Liver (tissue), 9 donors: ENCODE data around the gene WDR27. TPM values are rescaled to one million over a fixed set of nuclear protein-coding genes. Genes with fewer than 3 reads are reported as not detected.

Experiments
- DNase-seq: peaks from one replicate; pipeline ENCODE4 v3.0.0-alpha.2; 2017; ENCODE audit warnings: low spot score
- H3K27ac ChIP-seq, 2 donors: one replicate each; pipeline ENCODE4 v1.7.0; 2013; ENCODE audit warnings: inconsistent platforms in 2 of 2, low read length in 2 of 2, control low read depth in 1 of 2, low read depth in 1 of 2, mild to moderate bottlenecking in 1 of 2
- H3K27me3 ChIP-seq, 4 donors: one replicate each; pipeline versions ENCODE4 v1.6.1 to v1.7.0; 2013; ENCODE audit warnings: low read length in 3 of 4, inconsistent platforms in 1 of 4, mild to moderate bottlenecking in 1 of 4, moderate library complexity in 1 of 4; ENCODE audit not compliant: control insufficient read depth in 4 of 4, insufficient read depth in 4 of 4
- H3K36me3 ChIP-seq, 4 donors: one replicate each; pipeline versions ENCODE4 v1.6.1 to v1.7.0; 2013; ENCODE audit warnings: low read length in 3 of 4, mild to moderate bottlenecking in 3 of 4, low read depth in 1 of 4, moderate library complexity in 1 of 4; ENCODE audit not compliant: control insufficient read depth in 4 of 4, insufficient read depth in 3 of 4
- H3K4me1 ChIP-seq, 4 donors: one replicate each; pipeline versions ENCODE4 v1.6.1 to v1.7.0; 2013; ENCODE audit warnings: low read length in 3 of 4, mild to moderate bottlenecking in 3 of 4, moderate library complexity in 1 of 4; ENCODE audit not compliant: control insufficient read depth in 4 of 4, insufficient read depth in 4 of 4
- H3K4me3 ChIP-seq, 3 donors: one replicate each; pipeline versions ENCODE4 v1.6.1 to v1.7.0; 2013; ENCODE audit warnings: low read length in 3 of 3, control low read depth in 1 of 3, low read depth in 1 of 3, mild to moderate bottlenecking in 1 of 3
- H3K9ac ChIP-seq, 2 donors: one replicate each; pipeline ENCODE4 v1.7.0; 2013; ENCODE audit warnings: low read length in 2 of 2, mild to moderate bottlenecking in 2 of 2, moderate library complexity in 2 of 2, control low read depth in 1 of 2, low read depth in 1 of 2
- H3K9me3 ChIP-seq, 4 donors: one replicate each; pipeline versions ENCODE4 v1.6.1 to v1.7.0; 2013; ENCODE audit warnings: low read length in 3 of 4; ENCODE audit not compliant: control insufficient read depth in 4 of 4
- ATF3 ChIP-seq: IDR thresholded peaks from 2 replicates; pipeline ENCODE4 v1.6.1; 2016; ENCODE audit warnings: antibody characterized with exemption
- CTCF ChIP-seq: fragments of 150-350 bp; IDR thresholded peaks from 2 replicates; pipeline ENCODE4 v1.5.1; 2017; ENCODE audit warnings: improper control_type of control experiment, low read depth, low read length; ENCODE audit not compliant: missing input control
- EGR1 ChIP-seq, 2 donors: IDR thresholded peaks; 2 replicates each; pipeline ENCODE4 v1.6.1; 2016 to 2018; ENCODE audit warnings: antibody characterized with exemption in 2 of 2, low read depth in 2 of 2
- FOXA1 ChIP-seq: IDR thresholded peaks from 2 replicates; pipeline ENCODE4 v1.6.1; 2016; ENCODE audit warnings: antibody characterized with exemption
- FOXA2 ChIP-seq: IDR thresholded peaks from 2 replicates; pipeline ENCODE4 v1.6.1; 2016; ENCODE audit warnings: antibody characterized with exemption
- GABPA ChIP-seq, 2 donors: IDR thresholded peaks in 1 of 2; conservative IDR thresholded peaks in 1 of 2; 2 replicates each; pipeline ENCODE4 v1.6.1; 2016; ENCODE audit warnings: antibody characterized with exemption in 2 of 2, mild to moderate bottlenecking in 1 of 2, moderate library complexity in 1 of 2
- HNF4A ChIP-seq, 2 donors: conservative IDR thresholded peaks; 2 replicates each; pipeline ENCODE4 v1.6.1; 2016; ENCODE audit warnings: antibody characterized with exemption in 2 of 2, mild to moderate bottlenecking in 2 of 2
- HNF4G ChIP-seq: IDR thresholded peaks from 2 replicates; pipeline ENCODE4 v1.6.1; 2016; ENCODE audit warnings: antibody characterized with exemption
- JUND ChIP-seq, 2 donors: IDR thresholded peaks; 2 replicates each; pipeline ENCODE4 v1.6.1; 2016; ENCODE audit warnings: antibody characterized with exemption in 2 of 2
- MAX ChIP-seq: IDR thresholded peaks from 2 replicates; pipeline ENCODE4 v1.6.1; 2016; ENCODE audit warnings: antibody characterized with exemption
- NR2F2 ChIP-seq: IDR thresholded peaks from 2 replicates; pipeline ENCODE4 v1.6.1; 2016; ENCODE audit warnings: antibody characterized with exemption
- RAD21 ChIP-seq, 2 donors: IDR thresholded peaks; 2 replicates each; pipeline ENCODE4 v1.6.1; 2016; ENCODE audit warnings: antibody characterized with exemption in 2 of 2, mild to moderate bottlenecking in 2 of 2
- REST ChIP-seq: IDR thresholded peaks from 2 replicates; pipeline ENCODE4 v1.6.1; 2016; ENCODE audit warnings: antibody characterized with exemption, mild to moderate bottlenecking
- RXRA ChIP-seq, 2 donors: IDR thresholded peaks; 2 replicates each; pipeline ENCODE4 v1.6.1; 2017 to 2018; ENCODE audit warnings: antibody characterized with exemption in 2 of 2, mild to moderate bottlenecking in 1 of 2
- SP1 ChIP-seq: IDR thresholded peaks from 2 replicates; pipeline ENCODE4 v1.6.1; 2018; ENCODE audit warnings: antibody characterized with exemption, mild to moderate bottlenecking
- TAF1 ChIP-seq: conservative IDR thresholded peaks from 2 replicates; pipeline ENCODE4 v1.6.1; 2016; ENCODE audit warnings: antibody characterized with exemption, mild to moderate bottlenecking
- YY1 ChIP-seq: IDR thresholded peaks from 2 replicates; pipeline ENCODE4 v1.6.1; 2016; ENCODE audit warnings: antibody characterized with exemption, mild to moderate bottlenecking
- ZBTB33 ChIP-seq: IDR thresholded peaks from 2 replicates; pipeline ENCODE4 v1.6.1; 2016; ENCODE audit warnings: antibody characterized with exemption
- WGBS: extraction: QIAGEN DNeasy Blood & Tissue Kit; methylation state at CpG from one replicate; pipeline ENCODE4 v1.1.7; 2013; 5-methylcytosine and 5-hydroxymethylcytosine counted together
- polyA plus RNA-seq, 2 donors: library from polyadenylated mRNA; stranded (reverse) in 1 of 2; unstranded in 1 of 2; fragments of 200-250 nt in 1 of 2; fragments of >200 nt in 1 of 2; fragmentation: Nextera tagmentation in 1 of 2; extraction: Ambion mirVana in 1 of 2; gene quantifications; one replicate each; pipeline versions ENCODE4 v1.2.1 to v1.2.3, GENCODE V29; 2013 to 2015
- total RNA-seq, 2 donors: library from RNA; depleted of rRNA; stranded (reverse); fragments of >200 nt; gene quantifications; one replicate each; pipeline ENCODE4 v1.2.3, GENCODE V29; 2014
- donor health status: healthy.
- donor health status: healthy.
- donor health status: healthy.
- donor health status: healthy.
- donor health status: healthy.

Gene WDR27
- total and polyA plus RNA-seq, 4 donors = 3.7 to 20.1 (median 7.7) TPM

DNA sequence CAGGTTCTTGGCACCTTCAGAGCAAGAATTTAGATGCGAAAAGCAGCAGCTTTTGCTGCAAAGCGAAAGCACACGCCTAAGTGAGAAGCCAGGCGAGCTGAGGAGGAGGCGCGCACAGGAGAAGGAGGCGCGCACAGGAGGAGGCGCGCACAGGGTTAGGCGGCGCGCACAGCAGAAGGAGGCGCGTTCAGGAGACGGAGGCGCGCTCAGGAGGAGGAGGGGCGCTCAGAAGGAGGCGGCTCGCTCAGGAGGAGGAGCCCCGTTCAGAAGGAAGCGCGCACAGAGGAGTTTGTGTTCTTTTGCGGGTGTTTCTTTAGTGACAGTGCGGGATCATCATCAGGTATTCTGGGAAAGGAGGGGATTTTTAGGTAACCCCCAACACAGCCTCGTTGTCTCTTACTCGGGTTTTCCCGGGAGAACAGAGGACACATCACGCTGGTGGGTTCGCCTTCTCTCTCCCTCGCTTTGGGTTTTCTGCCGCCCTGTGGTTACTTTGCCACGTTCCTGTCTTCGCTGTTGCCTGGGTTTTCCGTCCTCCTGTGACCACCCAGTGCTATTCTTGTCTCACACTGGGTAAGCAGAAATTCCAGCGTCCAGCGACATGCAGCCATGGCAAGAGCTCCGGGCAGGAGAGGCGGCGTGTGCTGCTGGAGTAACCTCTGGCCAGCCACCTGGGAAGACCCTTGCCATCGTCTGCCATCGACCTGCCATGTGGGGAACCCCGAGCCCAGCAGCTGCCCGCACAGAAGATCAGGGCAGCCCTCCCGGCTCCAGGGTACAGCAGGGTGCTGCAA lies 47.0 kb downstream of the WDR27 start:
- Histone ChIP-seq H3K36me3 (peaks cover 5 to 26% (median 5%) of the 10 kb centered on the region in 4 donors), H3K4me1 (peaks cover 0 to 4% (median 0%) of the 10 kb centered on the region in 4 donors), H3K27ac (peak overlapping the region in 1 of 2 donors; percentile 25), H3K27me3 (no peaks in the 10 kb centered on the region), H3K4me3 (peak overlapping the region in 1 of 3 donors; percentile 50), H3K9me3 (no peaks in the 10 kb centered on the region), H3K9ac (no peak overlapping the region)
- 93% methylated on average over 46 of the region's 46 CpGs for WGBS
- peak in 1 of 2 donors; percentile 45 for TF ChIP-seq RAD21 (IDR thresholded peaks at IDR 0.05)
- TF ChIP-seq JUND (IDR thresholded peaks at IDR 0.05) = no peak
- no peak for TF ChIP-seq TAF1
- no peak for TF ChIP-seq FOXA1
- TF ChIP-seq ZBTB33 = no peak
- DNase-seq = peak; percentile 55

GRCh38 chr6:169653691-169654090 lies 48.1 kb downstream of the WDR27 start:
- H3K27ac ChIP-seq = no peak overlapping the region

More at GRCh38 chr6:169653691-169654090, 48.1 kb downstream of the WDR27 start:
- H3K4me1 ChIP-seq = peaks cover 0 to 4% (median 0%) of the 10 kb centered on the region in 4 donors
- H3K9me3 ChIP-seq = no peaks in the 10 kb centered on the region
- 93% methylated on average over 6 of the region's 6 CpGs for WGBS
- no peak for DNase-seq
- H3K4me3 ChIP-seq = no peak overlapping the region
- TF ChIP-seq EGR1 (IDR thresholded peaks at IDR 0.05; ENCODE audit: low read depth in 2 of 2) = no peak
- no peak for TF ChIP-seq ATF3
- no peak for TF ChIP-seq MAX
- no peak for TF ChIP-seq YY1
- no peak for TF ChIP-seq JUND (IDR thresholded peaks at IDR 0.05)
- TF ChIP-seq SP1 = no peak
- no peak for TF ChIP-seq RAD21 (IDR thresholded peaks at IDR 0.05)
- TF ChIP-seq FOXA1 = no peak
- no peak for TF ChIP-seq TAF1
- no peak for TF ChIP-seq ZBTB33
- TF ChIP-seq HNF4G = no peak
- TF ChIP-seq NR2F2 = no peak
- TF ChIP-seq HNF4A (conservative IDR thresholded peaks at IDR 0.05) = no peak
- TF ChIP-seq RXRA (IDR thresholded peaks at IDR 0.05) = no peak
- no peak for TF ChIP-seq GABPA (IDR thresholded peaks at IDR 0.05 in 1 of 2, conservative IDR thresholded peaks at IDR 0.05 in 1 of 2)
- TF ChIP-seq CTCF = no peak
- no peak for TF ChIP-seq REST
- no peak for TF ChIP-seq FOXA2
- no peak overlapping the region for H3K9ac ChIP-seq
- peaks cover 5 to 16% (median 5%) of the 10 kb centered on the region in 4 donors for H3K36me3 ChIP-seq
- no peaks in the 10 kb centered on the region for H3K27me3 ChIP-seq
